Cerebellar nuclear complex (tissue), 1 donor: ENCODE results near the gene TIAL1.
"Not testable (repeated sequence)": the region's sequence is repeated elsewhere in the genome, so short reads cannot be mapped to it uniquely, and the experiment has no call there.

Experiments used
- DNase-seq, 2 experiments: peaks; one replicate each; lab custom pipeline; 2025; lab: John Stamatoyannopoulos, UW

The TIAL1 gene

GRCh38 chr10:119528663-119529237 lies 68.0 kb downstream of the TIAL1 start:
- not testable (repeated sequence) for DNase-seq

GRCh38 chr10:119526621-119527592 lies 69.9 kb downstream of the TIAL1 start:
- DNase-seq = no peak

DNA sequence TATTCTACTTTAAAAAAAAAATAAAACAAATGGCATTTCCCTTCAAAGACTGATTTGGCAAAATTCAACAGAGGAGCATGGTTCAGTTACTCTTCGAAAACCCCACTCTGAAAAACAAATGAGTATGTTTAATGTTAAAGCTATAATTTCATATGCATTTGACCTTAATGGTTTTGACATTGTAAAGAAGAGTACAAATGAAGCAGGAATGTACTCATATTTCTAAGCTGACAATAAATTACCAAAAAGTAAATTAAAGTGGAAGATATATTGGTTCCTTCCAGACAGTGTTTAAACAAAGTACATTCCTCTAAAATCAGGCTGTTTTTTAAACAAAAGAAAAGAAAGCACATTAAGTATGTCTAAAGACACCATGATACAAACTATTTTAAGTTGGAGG lies 70.6 kb downstream of the TIAL1 start:
- no peak for DNase-seq

- DNase-seq = no peak
These were observed 71.6 kb downstream of the TIAL1 start for GRCh38 chr10:119525116-119525515.

DNA sequence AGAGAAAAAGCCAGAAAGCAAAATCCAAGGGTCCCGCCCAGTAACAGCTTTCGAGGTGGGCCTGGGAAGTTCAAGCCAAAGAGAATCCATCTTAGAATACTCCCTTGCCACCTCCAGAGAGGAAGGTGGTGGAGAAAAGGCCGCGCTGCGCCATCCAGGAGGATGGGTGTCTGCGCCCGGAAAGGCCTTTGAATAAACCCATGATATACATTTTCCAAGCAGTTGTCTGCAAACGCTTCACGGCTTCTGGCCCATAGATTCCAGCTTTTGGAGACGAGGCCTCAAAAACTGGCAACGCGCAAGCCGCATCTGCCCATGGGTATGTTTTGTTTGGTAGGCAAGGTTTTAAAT lies 72.1 kb downstream of the TIAL1 start:
- DNase-seq = no peak

GRCh38 chr10:119523895-119524719 lies 72.7 kb downstream of the TIAL1 start:
- no peak for DNase-seq
